WTC11 (cell line): Measurements from ENCODE around the gene KCNK7. TPM values are rescaled to one million over a fixed set of nuclear protein-coding genes. Genes with fewer than 3 reads are reported as not detected.

Experiments
- AFF4 ChIP-seq: sonication (generic); formaldehyde crosslinking; IDR thresholded peaks from 2 replicates; pipeline ENCODE4 v1.8.1; 2023; ENCODE audit warnings: mild to moderate bottlenecking, missing genetic modification reagents, borderline replicate concordance
- AR ChIP-seq: fragments of 250-450 bp; sonication (Bioruptor Pico); IDR thresholded peaks from 2 replicates; pipeline ENCODE4 v1.9.0; 2021; ENCODE audit warnings: mild to moderate bottlenecking
- ATF1 ChIP-seq: sonication (generic); formaldehyde crosslinking; IDR thresholded peaks from 2 replicates; pipeline ENCODE4 v1.8.1; 2023; ENCODE audit warnings: mild to moderate bottlenecking, moderate library complexity, missing genetic modification reagents
- CDX4 ChIP-seq: fragments of 250-450 bp; sonication (Bioruptor Pico); IDR thresholded peaks from 2 replicates; pipeline ENCODE4 v1.9.0; 2021; ENCODE audit warnings: moderate library complexity, mild to moderate bottlenecking, inconsistent platforms, borderline replicate concordance
- CREM ChIP-seq: sonication (generic); formaldehyde crosslinking; IDR thresholded peaks from 2 replicates; pipeline ENCODE4 v1.8.1; 2022; ENCODE audit warnings: mild to moderate bottlenecking, missing genetic modification reagents, moderate library complexity
- E2F1 ChIP-seq: sonication (generic); formaldehyde crosslinking; IDR thresholded peaks from 2 replicates; pipeline ENCODE4 v1.8.0; 2022; ENCODE audit warnings: mild to moderate bottlenecking, missing genetic modification reagents
- EMX1 ChIP-seq: fragments of 250-450 bp; sonication (Bioruptor Pico); IDR thresholded peaks from 2 replicates; pipeline ENCODE4 v1.8.0; 2021; ENCODE audit warnings: mild to moderate bottlenecking
- FOXJ3 ChIP-seq: sonication (generic); formaldehyde crosslinking; IDR thresholded peaks from 2 replicates; pipeline ENCODE4 v1.9.0; 2021; ENCODE audit warnings: missing genetic modification reagents, mild to moderate bottlenecking, borderline replicate concordance
- FOXK1 ChIP-seq: sonication (generic); formaldehyde crosslinking; IDR thresholded peaks from 2 replicates; pipeline ENCODE4 v1.8.0; 2022; ENCODE audit warnings: mild to moderate bottlenecking, moderate library complexity, missing genetic modification reagents
- GABPB1 ChIP-seq: sonication (generic); formaldehyde crosslinking; IDR thresholded peaks from 2 replicates; pipeline ENCODE4 v1.8.1; 2023; ENCODE audit warnings: mild to moderate bottlenecking, missing genetic modification reagents
- GTF2I ChIP-seq: fragments of 250-450 bp; sonication (Bioruptor Pico); conservative IDR thresholded peaks from 2 replicates; pipeline ENCODE4 v1.4.0; 2021; ENCODE audit warnings: mild to moderate bottlenecking
- JAZF1 ChIP-seq: fragments of 250-450 bp; sonication (Bioruptor Pico); IDR thresholded peaks from 2 replicates; pipeline ENCODE4 v1.9.0; 2021; ENCODE audit warnings: moderate library complexity, mild to moderate bottlenecking, inconsistent platforms
- JUN ChIP-seq: sonication (generic); formaldehyde crosslinking; IDR thresholded peaks from 2 replicates; pipeline ENCODE4 v1.8.0; 2023; ENCODE audit warnings: mild to moderate bottlenecking, missing genetic modification reagents
- MAX ChIP-seq: sonication (generic); formaldehyde crosslinking; IDR thresholded peaks from 2 replicates; pipeline ENCODE4 v1.8.0; 2022; ENCODE audit warnings: mild to moderate bottlenecking, missing genetic modification reagents
- MLX ChIP-seq: sonication (generic); formaldehyde crosslinking; IDR thresholded peaks from 2 replicates; pipeline ENCODE4 v1.8.1; 2023; ENCODE audit warnings: mild to moderate bottlenecking, missing genetic modification reagents, moderate library complexity
- MXD4 ChIP-seq: fragments of 250-450 bp; sonication (Bioruptor Pico); IDR thresholded peaks from 2 replicates; pipeline ENCODE4 v1.8.0; 2021; ENCODE audit warnings: mild to moderate bottlenecking, moderate library complexity, borderline replicate concordance
- NFATC4 ChIP-seq: fragments of 250-450 bp; sonication (Bioruptor Pico); IDR thresholded peaks from 2 replicates; pipeline ENCODE4 v1.9.0; 2021; ENCODE audit warnings: mild to moderate bottlenecking
- NFYB ChIP-seq: sonication (generic); formaldehyde crosslinking; conservative IDR thresholded peaks from 2 replicates; pipeline ENCODE4 v1.8.0; 2022; ENCODE audit warnings: low read depth, missing genetic modification reagents
- NR3C1 ChIP-seq: sonication (generic); formaldehyde crosslinking; conservative IDR thresholded peaks from 2 replicates; pipeline ENCODE4 v1.8.1; 2023; ENCODE audit warnings: low read depth, mild to moderate bottlenecking, missing genetic modification reagents
- PREB ChIP-seq: sonication (generic); formaldehyde crosslinking; IDR thresholded peaks from 2 replicates; pipeline ENCODE4 v1.8.1; 2022; ENCODE audit warnings: mild to moderate bottlenecking, missing genetic modification reagents, moderate library complexity, borderline replicate concordance
- RELA ChIP-seq: sonication (generic); formaldehyde crosslinking; IDR thresholded peaks from 2 replicates; pipeline ENCODE4 v1.8.1; 2022; ENCODE audit warnings: missing genetic modification reagents, mild to moderate bottlenecking, borderline replicate concordance
- RORB ChIP-seq: fragments of 250-450 bp; sonication (Bioruptor Pico); IDR thresholded peaks from 2 replicates; pipeline ENCODE4 v1.9.0; 2021; ENCODE audit warnings: mild to moderate bottlenecking
- TEAD1 ChIP-seq: sonication (generic); formaldehyde crosslinking; IDR thresholded peaks from 2 replicates; pipeline ENCODE4 v1.8.0; 2022; ENCODE audit warnings: mild to moderate bottlenecking, missing genetic modification reagents
- ZBTB21 ChIP-seq: sonication (generic); formaldehyde crosslinking; IDR thresholded peaks from 2 replicates; pipeline ENCODE4 v1.8.1; 2023; ENCODE audit warnings: mild to moderate bottlenecking, missing genetic modification reagents, borderline replicate concordance
- ZNF121 ChIP-seq: sonication (generic); formaldehyde crosslinking; IDR thresholded peaks from 2 replicates; pipeline ENCODE4 v1.8.0; 2023; ENCODE audit warnings: missing genetic modification reagents
- ZNF232 ChIP-seq: sonication (generic); formaldehyde crosslinking; IDR thresholded peaks from 2 replicates; pipeline ENCODE4 v1.8.0; 2022; ENCODE audit warnings: mild to moderate bottlenecking, missing genetic modification reagents
- ZNF263 ChIP-seq: sonication (generic); formaldehyde crosslinking; IDR thresholded peaks from 2 replicates; pipeline ENCODE4 v1.8.1; 2022; ENCODE audit warnings: low read depth, mild to moderate bottlenecking, moderate library complexity, missing genetic modification reagents
- ZNF317 ChIP-seq: sonication (generic); formaldehyde crosslinking; IDR thresholded peaks from 2 replicates; pipeline ENCODE4 v1.8.1; 2023; ENCODE audit warnings: low read depth, mild to moderate bottlenecking, moderate library complexity, missing genetic modification reagents, borderline replicate concordance
- ZNF416 ChIP-seq: fragments of 250-450 bp; sonication (Bioruptor Pico); IDR thresholded peaks from 2 replicates; pipeline ENCODE4 v1.9.0; 2021; ENCODE audit warnings: mild to moderate bottlenecking, inconsistent platforms
- ZNF671 ChIP-seq: fragments of 250-450 bp; sonication (Bioruptor Pico); IDR thresholded peaks from 2 replicates; pipeline ENCODE4 v1.8.0; 2021; ENCODE audit warnings: mild to moderate bottlenecking
- total RNA-seq: library from RNA; stranded (reverse); gene quantifications from 3 replicates; pipeline ENCODE4 v1.2.3, GENCODE V29; 2021

The KCNK7 gene
- total RNA-seq, 1 experiment from 2014 or later, result 1.4 TPM

DNA sequence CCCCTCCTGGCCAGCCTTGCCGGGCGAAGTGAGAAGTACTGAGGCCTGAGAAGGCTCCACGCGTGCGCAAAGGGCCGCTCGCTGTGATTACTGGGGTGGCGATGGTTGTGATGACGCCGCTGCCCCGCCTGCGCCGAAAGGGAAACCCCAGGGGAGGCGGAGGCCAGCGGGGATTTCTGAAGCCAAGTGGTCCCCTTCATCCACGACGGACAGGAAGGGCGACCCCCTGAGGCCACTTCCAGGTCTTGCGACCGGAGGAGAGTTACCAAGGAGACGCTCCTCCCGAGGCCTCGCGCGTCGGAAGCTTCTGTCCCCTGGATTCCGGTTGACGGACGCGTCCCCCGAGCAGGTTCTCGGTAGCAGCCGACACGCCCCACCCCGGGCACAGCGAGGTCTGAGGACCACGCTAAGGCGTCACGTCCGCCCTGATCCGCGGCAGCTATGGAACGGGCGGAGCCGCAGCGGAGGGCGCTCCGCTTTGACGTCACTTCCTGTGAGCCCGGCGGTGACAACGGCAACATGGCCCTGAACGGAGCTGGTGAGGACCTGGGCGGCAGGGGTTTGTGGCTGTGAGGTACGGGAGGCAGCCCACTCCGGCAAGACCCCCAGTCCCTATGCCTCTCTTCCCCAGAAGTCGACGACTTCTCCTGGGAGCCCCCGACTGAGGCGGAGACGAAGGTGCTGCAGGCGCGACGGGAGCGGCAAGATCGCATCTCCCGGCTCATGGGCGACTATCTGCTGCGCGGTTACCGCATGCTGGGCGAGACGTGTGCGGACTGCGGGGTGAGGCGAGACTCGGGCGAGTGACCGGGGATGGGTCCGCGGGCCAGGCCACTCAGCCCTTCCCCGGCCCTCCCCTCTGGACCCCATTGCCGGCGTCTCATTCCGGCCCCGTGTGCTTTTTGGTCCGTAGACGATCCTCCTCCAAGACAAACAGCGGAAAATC, 25.4 kb downstream of the KCNK7 start, which contains the start of gene ZNRD2 (continued):
- no peak for TF ChIP-seq JAZF1 (CRISPR knock-in tag)
- no peak for TF ChIP-seq AR (CRISPR knock-in tag)
- TF ChIP-seq MLX (CRISPR knock-in tag), result no peak
- TF ChIP-seq PREB (CRISPR knock-in tag), result no peak
- no peak for TF ChIP-seq ZNF263 (CRISPR knock-in tag)
- no peak for TF ChIP-seq ZNF416 (CRISPR knock-in tag)
- no peak for TF ChIP-seq JUN (CRISPR knock-in tag)
- no peak for TF ChIP-seq E2F1 (CRISPR knock-in tag)
- TF ChIP-seq ZNF121 (CRISPR knock-in tag), result 0 out of 2 replicates have a peak, but pooled peaks have one; percentile 19
- no peak; the same call in 1 of the 2 replicates for TF ChIP-seq ZNF317
- TF ChIP-seq FOXJ3 (CRISPR knock-in tag), result no peak
- TF ChIP-seq ZBTB21 (CRISPR knock-in tag), result no peak; the same call in 1 of the 2 replicates
- no peak for TF ChIP-seq NR3C1 (CRISPR knock-in tag)
- no peak for TF ChIP-seq NFATC4 (CRISPR knock-in tag)
- peak; percentile 100 for TF ChIP-seq CREM (CRISPR knock-in tag)
- TF ChIP-seq GABPB1 (CRISPR knock-in tag), result peak; percentile 92
- TF ChIP-seq EMX1 (CRISPR knock-in tag), result no peak; the same call in 1 of the 2 replicates
- peak; percentile 100 for TF ChIP-seq FOXK1 (CRISPR knock-in tag)
- peak; percentile 85 for TF ChIP-seq MAX
- TF ChIP-seq RORB (CRISPR knock-in tag), result no peak
- TF ChIP-seq ATF1 (CRISPR knock-in tag), result peak; percentile 98; the same call in 1 of the 2 replicates
- no peak for TF ChIP-seq ZNF232
- peak; percentile 12; the same call in 1 of the 2 replicates for TF ChIP-seq NFYB (CRISPR knock-in tag)
- no peak for TF ChIP-seq AFF4 (CRISPR knock-in tag)
- no peak for TF ChIP-seq GTF2I (CRISPR knock-in tag)
- no peak for TF ChIP-seq ZNF671 (CRISPR knock-in tag)
- no peak for TF ChIP-seq MXD4 (CRISPR knock-in tag)
- TF ChIP-seq RELA (CRISPR knock-in tag), result no peak
- no peak for TF ChIP-seq CDX4 (CRISPR knock-in tag)
- TF ChIP-seq TEAD1 (CRISPR knock-in tag), result peak; percentile 67
